ENCODE results near the gene POU6F2.

POU6F2 gene

DNA sequence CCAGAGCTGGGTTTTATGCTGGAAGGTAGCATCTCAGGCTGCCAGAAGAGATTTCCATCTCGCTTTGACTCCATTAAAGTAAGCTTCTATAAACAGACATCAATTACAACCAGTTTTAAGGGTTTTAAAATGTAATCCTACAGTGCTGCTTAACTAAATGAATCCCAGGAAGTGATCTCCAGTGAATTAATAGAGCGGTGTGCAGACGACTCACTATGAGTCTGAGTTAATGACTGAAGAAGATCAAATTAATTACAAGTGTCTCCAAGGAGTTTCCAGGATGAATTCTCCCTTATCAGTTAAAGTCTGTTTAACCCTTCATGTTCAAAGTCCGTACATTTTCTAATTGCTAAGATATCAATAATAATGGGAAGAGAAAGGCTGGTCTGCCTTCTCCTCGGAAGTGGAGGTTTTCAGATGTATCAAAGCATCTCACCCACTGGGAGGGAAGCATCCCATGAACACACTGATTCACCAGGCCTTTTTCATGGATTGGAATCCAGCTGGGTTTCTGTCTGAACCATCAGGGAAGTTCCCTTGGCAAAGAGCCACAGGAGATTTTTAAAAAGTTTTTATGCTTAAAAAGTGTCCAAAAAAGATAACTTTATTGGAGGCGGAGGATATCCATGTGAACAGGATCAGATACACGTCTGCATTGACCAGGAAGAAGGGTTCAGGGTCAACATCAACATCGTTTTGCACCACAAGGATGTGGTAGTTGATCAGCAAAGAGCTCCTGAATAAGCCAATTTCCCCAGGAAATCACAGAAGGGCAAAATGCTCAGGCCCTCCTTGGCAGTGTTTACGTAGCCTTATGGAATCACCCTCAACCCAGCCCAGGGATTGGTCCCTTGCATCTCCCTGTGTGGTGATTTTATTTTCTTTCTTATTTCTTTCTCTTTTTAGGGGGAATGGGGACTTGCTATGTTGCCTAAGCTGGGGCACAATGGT lies 288.2 kb downstream of the POU6F2 start:
- DNase-seq, result peak; percentile 38

DNA sequence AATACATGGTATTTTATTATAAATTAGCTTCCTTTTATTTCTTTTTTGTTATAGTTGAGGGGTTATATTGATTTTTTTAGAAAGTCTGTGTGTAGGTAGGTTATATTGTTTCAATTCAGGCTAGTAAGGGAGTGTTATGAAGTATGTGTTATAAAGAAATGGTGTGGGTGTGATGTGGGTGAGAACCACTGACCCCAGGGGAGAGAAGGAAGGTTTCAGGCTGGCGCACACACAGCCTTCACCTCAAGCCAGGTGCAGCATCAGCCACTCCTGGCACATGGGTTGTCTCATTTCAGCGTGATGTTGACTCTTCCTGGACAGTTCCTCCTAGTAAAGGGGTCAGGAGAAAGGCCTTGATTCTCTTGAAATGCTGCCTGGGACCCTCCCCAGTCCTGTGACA lies 291.3 kb downstream of the POU6F2 start:
- no peak for DNase-seq

DNA sequence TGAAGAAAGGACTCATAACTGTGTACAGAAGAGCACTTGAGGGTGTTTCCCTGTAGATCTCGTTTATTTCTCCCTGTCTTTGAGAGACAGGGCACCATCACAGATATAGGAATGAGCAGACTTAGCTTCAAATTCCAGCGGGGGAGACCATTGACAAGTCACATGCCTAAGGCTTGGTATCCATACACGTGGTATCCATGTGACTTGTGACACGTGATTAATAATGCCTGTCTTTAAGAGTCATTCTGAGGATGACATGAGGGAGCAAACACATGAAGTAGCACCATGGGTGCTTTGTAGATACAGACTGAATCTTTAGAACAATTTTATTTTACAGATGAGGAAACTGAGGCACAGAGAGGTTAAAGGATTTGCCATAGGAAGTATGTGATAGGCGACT lies 292.3 kb downstream of the POU6F2 start:
- DNase-seq, result no peak

DNA sequence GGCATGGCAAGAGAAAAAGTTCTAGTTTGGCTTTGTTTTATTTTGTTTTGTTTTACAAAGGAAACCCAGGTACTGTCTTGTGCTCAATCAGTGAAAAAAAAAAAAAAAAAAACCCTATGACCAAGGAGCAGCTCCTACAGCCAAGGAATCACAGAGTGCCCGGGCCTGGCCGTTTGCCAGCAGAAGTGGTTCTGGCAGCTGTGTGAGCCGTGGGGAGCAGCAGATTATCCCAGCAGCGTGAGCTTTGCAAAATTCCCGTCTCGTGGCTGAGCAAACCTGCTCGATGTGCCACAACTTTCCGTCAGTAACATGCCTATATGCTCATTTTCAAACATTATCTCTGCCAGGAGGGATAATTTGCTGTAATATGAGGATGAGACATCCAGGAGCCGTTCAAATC lies 293.7 kb downstream of the POU6F2 start:
- DNase-seq, result peak; percentile 59

DNA sequence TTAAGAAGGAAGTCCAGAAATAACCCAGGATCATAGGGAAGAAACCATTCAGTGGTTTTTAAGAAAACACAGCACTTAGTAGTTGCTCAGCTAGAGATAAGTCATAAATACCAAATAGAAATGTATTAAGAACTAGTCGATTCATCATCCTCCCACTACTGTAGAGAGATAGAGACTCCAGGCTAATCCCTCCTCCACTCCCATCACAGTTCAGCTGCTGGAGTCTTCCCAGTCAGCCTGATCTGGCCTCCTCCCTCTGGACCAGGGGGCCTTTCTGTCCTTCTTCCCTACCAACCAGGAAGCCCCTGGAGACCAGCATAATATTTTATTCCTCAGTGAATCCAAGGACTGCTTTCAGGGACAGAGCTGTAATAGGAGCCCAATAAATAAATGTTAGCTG lies 294.4 kb downstream of the POU6F2 start:
- no peak for DNase-seq

DNA sequence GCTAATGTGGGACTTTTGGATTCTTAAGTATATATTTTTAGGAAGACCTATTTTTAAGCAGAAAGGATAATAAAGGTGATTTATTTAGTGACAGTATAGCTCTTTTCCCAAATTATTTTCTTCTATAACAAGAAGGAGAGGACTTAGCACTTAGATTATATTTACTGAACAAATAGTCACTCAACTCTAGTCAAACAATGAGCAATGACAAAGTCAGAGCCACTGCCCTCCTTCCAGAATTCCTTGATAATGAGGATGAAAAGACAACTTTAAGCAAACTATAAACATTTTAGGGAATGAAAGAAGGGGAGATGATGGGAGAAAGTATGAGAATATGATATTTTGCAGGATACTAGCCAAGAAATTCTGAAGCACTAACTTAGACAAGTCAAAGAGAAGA lies 295.0 kb downstream of the POU6F2 start:
- no peak for DNase-seq

DNA sequence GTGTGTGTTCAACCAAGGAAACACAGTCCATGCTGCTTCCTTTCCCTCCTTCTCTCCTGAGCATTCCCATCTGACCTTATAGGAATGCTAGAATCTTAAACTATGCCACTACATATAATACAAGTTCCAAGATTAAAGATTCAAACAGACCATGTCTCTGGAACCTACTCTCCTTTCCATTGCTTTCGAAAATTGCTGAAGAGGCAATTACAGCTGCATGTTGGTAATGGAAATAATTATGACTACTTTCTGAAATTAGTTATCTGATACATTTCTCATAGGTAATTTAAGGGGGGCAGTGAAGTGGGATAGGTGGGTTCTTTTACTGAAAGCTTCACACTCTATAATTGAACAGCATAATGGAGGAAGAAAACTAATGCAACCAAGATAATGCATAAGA lies 302.6 kb downstream of the POU6F2 start:
- DNase-seq, result no peak

DNA sequence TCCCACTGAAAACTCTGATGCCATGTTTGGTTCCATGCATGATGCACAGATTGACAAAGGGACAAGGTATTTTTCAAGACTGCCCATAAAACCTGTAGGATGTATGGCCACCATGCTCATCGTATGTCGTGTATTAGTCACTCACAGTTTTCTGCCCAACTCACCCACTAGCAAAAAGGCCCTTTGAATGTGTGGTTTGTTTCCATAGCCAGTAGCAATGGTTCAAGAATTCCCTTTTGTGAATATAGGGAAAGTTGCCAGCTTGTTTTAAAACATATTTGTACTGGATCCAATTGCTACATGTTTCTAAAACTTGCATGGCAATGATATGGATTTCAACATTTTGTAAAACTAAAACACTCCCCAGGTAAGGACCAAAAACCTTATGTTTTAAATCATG lies 307.5 kb downstream of the POU6F2 start:
- no peak for DNase-seq

DNA sequence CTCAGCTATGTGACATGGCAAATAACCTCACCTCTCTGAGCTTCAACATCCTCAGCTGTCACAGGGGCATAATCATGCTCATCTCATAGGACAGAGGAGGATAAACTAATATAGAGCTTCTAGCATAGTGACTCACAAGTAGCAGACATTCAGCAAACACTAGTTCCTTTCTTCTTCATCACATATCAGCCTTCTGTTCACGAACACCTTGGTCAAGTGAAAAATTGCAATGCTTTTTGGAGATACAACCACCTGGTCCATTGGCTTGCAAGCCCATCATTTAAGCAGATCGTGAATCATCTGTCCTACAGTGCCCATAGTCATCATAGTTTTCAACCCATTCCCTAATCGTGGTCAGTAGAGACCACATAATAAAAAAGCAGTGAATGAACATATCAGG lies 310.6 kb downstream of the POU6F2 start:
- no peak for DNase-seq

DNA sequence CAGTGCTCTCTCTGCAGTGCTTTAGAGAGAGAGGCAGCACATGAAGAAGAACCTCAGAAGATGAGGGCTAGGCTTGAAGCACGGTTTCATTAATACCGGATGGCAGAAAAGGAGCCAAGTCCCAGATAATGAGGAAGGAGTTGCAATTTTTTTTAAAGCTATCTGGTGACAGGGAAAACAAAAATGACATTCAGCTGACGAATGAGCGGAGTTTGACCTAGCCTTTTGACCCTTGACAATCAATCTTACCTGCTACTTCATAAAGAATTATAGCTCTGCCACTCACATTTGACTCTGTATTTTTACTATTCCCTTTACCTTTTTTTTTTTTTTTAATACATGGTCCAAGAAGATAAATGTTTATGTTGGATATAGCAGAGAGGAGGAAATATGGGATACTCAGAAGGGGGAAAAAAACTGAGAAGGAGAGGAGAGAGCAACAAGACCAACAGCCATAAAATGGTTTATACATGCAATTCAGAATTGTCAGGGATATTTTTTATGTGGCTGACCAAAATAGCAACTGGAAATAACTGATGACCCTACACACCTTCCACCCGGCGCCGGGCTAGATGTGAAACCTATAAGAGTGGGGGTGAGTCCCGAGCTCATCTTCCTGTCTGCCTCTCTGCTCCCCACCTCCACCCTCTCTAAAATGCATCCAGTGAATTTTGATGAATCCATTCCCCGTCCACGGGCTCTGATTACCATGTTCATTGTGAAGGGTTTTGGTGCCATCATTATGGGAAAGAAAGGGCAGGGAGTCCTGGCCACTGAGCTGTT lies 314.1 kb downstream of the POU6F2 start:
- no peak for DNase-seq

DNA sequence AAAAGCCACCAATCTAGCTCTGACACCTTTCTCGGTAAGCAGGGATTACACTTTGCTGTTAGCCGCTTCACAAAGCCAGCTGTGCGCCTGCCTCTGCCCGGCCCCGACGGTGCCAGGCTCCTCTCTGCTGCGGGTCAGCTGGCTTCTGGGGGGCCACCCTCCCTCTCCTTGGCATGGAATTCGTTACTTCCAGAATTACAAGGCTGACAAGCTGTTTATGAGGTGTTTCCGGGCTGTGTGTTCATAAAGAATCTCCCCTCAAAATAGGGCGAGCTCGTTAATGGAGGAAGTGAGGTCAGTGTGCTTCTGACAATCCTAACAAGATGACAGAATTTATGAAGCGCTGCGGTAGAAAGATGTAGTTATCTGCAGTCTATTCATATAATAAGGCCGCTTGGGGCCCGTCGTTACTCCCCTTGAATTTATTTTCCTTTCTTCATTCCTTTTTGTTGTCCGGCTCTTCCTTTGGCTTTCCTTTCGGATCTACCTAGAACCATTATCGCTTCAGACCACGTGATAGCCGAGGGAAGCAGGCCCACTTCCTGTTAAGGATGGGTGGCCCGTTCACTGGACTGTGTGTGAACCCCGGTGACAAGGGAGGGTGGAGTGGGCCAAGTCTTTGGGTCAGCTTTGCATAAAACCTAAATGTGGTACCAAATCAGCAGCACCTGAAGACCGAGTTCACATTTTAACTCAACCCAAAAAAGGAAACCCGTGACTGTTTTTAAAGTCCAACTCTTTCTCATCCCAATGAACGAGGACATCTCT lies 315.5 kb downstream of the POU6F2 start:
- DNase-seq, result no peak

DNA sequence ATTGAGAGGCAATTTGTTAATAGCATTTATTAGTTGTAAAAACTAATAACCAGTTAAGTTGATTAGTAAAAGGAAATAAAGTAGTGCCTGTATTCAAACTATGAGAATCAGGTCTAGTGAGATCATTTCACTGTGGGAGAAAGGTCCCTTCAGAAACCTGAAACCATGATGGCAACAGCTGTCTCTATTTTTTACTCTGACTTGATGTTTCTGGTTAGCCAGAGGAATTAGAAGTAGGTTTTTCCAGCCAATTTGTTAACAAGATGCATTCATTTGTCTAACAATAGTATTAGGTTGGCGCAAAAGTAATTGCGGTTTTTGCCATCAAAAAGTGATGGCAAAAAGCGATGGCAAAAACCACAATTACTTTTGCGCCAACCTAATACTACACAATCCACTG lies 316.3 kb downstream of the POU6F2 start:
- no peak for DNase-seq

DNA sequence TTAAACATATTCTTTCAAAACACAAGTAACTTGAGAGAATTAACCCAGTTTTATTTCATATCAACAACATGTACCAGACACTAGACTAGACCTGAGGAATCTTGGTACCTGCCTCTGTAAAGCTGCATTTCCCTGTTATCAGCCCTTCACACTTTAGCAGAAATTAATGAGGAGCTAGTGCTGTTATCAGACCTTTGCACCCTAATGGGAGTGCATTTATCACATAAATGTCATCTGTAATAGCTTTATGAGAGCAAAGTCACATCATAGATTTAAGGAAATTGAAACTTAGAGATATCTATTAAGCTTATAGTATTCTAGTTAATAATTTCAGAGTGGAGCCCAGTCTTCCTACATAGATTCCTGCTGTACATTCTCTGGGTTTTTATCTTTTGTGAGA lies 318.1 kb downstream of the POU6F2 start:
- DNase-seq, result no peak

DNA sequence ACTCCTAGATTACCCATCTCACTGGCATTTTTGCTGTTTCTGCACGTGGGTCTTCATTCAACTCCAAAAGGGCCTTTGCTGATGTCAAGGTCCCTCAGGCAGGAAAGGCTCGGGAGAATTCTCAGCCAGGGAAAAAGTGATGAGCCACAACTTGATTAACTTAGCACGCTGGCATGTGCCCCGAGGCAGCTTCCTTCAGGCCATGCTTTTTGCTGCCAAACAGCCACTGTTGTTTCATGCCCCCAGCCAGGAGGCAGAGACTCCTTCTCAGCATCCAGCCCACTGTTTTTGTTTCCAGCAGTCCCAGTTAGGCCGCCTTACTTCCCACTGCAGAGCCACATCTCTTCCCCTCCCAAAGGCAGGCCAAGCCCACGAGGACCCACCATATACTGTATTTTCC lies 322.0 kb downstream of the POU6F2 start:
- DNase-seq, result peak; percentile 36

DNA sequence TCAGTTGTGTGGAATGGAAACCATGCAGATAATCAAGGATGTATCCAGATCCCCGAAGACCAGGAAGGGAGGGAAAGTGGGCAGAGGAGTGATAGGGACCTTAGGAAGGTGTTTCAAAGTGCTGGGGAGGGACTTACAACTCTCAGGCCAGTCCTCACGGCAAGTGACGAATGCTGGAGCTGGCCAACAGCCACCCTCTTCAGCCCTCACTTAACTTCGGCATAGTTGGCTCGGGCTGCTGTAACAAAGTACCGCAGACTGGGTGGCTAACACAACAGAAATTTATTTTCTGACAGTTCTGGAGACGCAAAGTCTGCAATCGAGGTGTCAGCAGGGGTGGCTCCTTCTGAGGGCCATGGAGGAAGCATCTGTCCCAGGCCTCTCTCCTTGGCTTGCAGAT lies 322.6 kb downstream of the POU6F2 start:
- DNase-seq, result no peak

DNA sequence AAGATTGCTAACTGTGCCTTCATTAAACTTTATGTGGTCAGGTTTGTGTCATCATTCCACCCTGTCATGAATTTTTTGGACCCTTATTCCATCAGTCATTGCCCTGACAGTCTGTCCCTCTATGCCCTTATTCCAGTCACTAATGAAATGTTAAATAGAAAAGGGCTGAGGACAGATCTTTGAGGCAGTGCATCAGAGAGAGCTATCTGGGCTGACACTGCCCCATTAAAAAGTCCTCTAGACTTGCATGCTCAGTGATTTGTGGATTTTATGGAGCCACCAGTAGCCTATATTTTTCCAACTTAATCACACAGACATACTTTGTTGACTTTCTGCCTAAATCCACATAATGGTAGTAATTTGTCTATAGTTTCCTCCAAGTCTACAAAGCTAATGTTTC lies 323.8 kb downstream of the POU6F2 start:
- DNase-seq, result no peak

DNA sequence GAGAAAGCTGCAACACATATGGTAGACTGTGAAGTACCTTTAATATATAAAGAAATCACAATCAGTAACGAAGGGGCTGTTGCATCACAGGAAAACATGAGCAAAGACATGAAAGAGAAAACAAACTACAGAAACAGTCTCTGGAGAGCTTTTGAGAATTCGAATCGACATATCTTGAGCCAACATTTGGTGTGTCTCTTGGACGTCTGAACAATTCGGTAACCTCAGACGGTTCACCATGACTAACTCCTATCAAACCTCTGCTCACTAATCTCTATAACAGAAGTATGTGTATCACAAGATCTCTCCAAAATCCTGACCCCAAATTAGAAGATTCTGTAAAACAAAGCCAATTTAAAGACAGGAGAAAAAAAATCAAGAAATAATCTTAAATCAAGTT lies 326.5 kb downstream of the POU6F2 start:
- no peak for DNase-seq

DNA sequence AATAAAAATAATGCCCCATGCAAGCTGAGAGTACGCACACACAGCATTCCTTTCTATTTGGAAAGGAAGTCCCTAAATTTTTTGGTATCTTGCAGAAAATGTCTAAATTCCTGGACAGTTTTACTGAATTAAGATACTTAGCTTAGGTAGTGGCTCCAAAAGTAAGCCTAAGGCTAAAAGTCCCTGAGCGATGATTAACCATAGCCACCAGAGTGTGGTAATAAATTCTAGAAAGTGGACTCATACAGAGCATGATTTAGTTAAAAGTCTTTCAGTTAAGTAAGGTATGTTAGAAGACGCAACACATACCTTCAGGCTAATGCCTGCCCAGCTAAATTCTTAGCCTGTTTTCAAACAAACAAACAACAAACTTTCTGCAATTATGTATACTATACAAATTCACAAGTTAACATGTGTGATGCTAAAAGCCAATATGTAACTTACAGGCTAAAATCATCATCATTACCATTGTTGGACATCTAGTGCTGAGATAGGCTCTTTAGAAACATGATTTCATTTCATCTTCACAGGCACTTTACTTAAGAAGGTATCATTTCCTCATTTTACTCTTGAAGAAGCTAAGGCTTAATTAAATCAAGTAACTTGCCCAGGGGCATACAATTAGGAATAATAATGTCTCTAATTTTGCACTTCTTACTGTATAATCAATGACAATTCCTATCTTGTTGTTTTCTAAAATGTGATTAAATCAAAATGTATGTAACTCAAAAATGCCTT lies 327.1 kb downstream of the POU6F2 start:
- no peak for DNase-seq

DNA sequence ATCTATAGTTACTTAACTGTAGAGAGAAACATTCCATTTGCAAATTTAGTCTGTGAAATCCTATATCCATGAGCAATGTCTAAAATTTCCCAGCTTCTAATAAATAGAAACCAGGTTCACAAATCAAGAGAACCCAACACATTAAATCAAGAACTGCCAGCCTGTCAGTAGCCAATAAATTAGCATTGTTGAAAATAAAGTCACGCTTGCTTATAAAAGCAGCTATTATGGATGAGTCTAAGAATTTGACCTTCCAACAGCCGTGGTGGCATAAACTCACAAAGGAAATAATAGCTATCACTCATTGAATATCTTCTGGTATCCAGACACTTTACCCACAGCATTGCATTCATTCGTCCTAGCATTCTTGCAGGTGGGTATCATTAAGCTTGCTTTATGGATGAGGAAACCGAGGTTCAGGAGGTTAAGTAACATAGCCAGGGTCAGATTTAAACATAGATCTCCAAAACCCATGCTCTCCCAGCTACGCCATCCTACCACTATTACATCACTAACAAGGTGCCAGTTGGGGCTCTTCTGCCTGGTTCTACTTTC lies 328.4 kb downstream of the POU6F2 start:
- no peak for DNase-seq

DNA sequence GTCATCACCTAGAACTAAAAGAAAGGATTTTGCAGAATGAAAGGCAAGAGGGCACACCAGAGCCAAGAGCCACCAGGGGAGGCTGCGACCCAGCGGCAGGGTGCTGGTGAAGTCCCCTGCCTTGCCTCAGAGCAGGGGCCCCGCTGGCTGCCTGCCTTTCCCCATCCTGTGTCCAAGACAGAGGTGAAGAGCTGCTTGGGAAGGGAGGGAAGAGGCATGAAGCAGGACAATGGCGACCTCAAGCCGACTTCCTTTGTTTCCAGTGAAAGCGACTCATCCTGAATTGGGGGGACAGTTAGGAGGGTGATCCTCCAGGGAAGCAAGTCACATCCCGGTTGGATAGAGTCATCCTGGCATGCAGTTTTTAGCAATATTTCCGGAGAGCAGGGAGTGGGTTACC lies 333.0 kb downstream of the POU6F2 start:
- DNase-seq, result no peak

DNA sequence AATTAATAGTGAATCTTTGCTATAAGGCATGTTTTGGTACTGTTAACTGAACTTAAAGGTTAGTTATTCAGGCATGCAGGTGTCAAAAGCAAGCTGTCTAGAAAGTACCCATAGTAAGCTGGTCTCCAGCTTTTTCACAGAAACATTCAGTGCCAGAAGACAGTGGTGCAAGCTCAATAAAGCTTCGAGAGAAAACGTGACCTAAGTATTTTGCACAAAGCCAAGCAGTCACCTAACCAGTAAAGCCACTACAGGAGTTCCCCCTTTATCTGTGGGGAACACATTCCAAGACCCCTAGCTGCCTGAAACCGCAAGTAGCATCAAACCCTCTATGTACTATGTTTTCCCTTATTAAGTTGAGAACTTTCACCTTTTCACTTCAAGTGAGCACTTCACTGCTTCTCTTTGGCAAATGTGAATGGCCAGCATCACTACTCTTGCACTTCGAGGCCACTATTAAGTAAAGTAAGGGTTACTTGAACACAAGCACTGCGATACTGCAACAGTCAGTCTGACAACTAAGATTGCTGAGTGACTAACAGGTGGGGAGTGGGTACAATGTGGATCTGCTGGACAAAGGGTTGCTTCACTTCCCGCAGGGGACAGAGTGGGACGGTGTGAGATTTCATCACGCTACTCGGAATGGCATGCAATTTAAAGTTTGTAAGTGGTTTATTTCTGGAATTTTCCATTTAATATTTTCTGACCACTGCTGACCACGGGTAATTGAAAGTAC lies 334.7 kb downstream of the POU6F2 start:
- no peak for DNase-seq

DNA sequence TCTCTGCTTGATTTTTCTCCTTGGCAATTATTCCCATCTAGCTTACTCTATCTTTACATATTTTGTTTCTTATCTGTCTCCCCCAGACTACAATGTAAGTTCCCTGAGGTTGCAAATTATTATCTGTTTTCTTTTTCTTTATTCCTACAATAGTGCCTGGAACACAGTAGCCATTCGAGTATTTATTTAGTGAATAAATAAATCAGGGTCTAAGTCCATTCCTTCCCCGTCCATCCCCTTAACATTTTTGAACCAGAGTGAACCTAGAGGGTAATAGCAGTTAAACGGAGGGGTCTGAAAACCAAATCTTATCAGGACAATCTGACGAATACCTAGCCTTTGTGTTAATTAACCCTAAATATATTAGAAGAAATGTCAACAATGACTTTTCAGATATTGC lies 335.7 kb downstream of the POU6F2 start:
- DNase-seq, result no peak
